Neural crest cell (in vitro differentiated cells): ENCODE results near the gene SLC15A2. TPM values are rescaled to one million over a fixed set of nuclear protein-coding genes. Genes with fewer than 3 reads are reported as not detected.

Source experiments
- DNase-seq: peaks from one replicate; pipeline ENCODE4 v3.0.0; 2021; ENCODE audit warnings: low read depth, mixed read lengths, low spot score
- H3K27ac Mint-ChIP-seq: one replicate; pipeline ENCODE4 v1.8.0; 2021; ENCODE audit warnings: mild to moderate bottlenecking, mixed read lengths; ENCODE audit not compliant: unreplicated experiment
- H3K27me3 Mint-ChIP-seq: 2 replicates; pipeline ENCODE4 v1.8.0; 2021; ENCODE audit warnings: low read depth, mild to moderate bottlenecking, mixed read lengths
- H3K36me3 Mint-ChIP-seq: 2 replicates; pipeline ENCODE4 v1.8.0; 2021; ENCODE audit warnings: low read depth, mild to moderate bottlenecking, mixed read lengths
- H3K4me1 Mint-ChIP-seq: 2 replicates; pipeline ENCODE4 v1.8.0; 2021; ENCODE audit warnings: mixed read lengths
- H3K4me3 Mint-ChIP-seq: one replicate; pipeline ENCODE4 v1.8.0; 2021; ENCODE audit warnings: mild to moderate bottlenecking, mixed read lengths
- H3K9me3 Mint-ChIP-seq: 2 replicates; pipeline ENCODE4 v1.8.0; 2021; ENCODE audit warnings: mixed read lengths
- total RNA-seq: library from RNA; stranded (reverse); gene quantifications from 2 replicates; pipeline ENCODE4 v1.2.1, GENCODE V29; 2021
- TF ChIP-seq, protein P1 (sequence below): fragments of 200-600 bp; sonication (generic); conservative IDR thresholded peaks from 2 replicates; pipeline ENCODE4 v1.5.0; 2021; ENCODE audit warnings: antibody characterized with exemption, mild to moderate bottlenecking

SLC15A2 gene
- total RNA-seq, 1 donor from 2014 or later, result 1.4 TPM

- TF ChIP-seq, protein P1, sequence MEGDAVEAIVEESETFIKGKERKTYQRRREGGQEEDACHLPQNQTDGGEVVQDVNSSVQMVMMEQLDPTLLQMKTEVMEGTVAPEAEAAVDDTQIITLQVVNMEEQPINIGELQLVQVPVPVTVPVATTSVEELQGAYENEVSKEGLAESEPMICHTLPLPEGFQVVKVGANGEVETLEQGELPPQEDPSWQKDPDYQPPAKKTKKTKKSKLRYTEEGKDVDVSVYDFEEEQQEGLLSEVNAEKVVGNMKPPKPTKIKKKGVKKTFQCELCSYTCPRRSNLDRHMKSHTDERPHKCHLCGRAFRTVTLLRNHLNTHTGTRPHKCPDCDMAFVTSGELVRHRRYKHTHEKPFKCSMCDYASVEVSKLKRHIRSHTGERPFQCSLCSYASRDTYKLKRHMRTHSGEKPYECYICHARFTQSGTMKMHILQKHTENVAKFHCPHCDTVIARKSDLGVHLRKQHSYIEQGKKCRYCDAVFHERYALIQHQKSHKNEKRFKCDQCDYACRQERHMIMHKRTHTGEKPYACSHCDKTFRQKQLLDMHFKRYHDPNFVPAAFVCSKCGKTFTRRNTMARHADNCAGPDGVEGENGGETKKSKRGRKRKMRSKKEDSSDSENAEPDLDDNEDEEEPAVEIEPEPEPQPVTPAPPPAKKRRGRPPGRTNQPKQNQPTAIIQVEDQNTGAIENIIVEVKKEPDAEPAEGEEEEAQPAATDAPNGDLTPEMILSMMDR, result no peak
- Mint-ChIP-seq H3K9me3 (peaks cover 2% of the 10 kb centered on the region), H3K4me1 (peaks cover 4% of the 10 kb centered on the region), H3K27ac (no peak overlapping the region), H3K36me3 (peaks cover 4% of the 10 kb centered on the region), H3K27me3 (no peaks in the 10 kb centered on the region), H3K4me3 (no peak overlapping the region)
- DNase-seq, result no peak
These were observed 19.2 kb downstream of the SLC15A2 start for GRCh38 chr3:121913305-121913990.

- no peak overlapping the region for H3K27ac Mint-ChIP-seq
- peaks cover 2% of the 10 kb centered on the region for H3K36me3 Mint-ChIP-seq
- TF ChIP-seq, protein P1, result no peak
- no peak overlapping the region for H3K4me3 Mint-ChIP-seq
- peaks cover 4% of the 10 kb centered on the region for H3K4me1 Mint-ChIP-seq
- no peak for DNase-seq
- H3K27me3 Mint-ChIP-seq, result no peaks in the 10 kb centered on the region
- H3K9me3 Mint-ChIP-seq, result no peaks in the 10 kb centered on the region
These were observed 20.1 kb downstream of the SLC15A2 start for GRCh38 chr3:121914081-121914998.

GRCh38 chr3:121916189-121916588 lies 22.0 kb downstream of the SLC15A2 start:
- Mint-ChIP-seq H3K9me3 (no peaks in the 10 kb centered on the region), H3K27ac (no peak overlapping the region), H3K36me3 (no peaks in the 10 kb centered on the region), H3K4me1 (peaks cover 4% of the 10 kb centered on the region), H3K27me3 (no peaks in the 10 kb centered on the region), H3K4me3 (no peak overlapping the region)
- no peak for DNase-seq
- TF ChIP-seq, protein P1, result no peak

DNA sequence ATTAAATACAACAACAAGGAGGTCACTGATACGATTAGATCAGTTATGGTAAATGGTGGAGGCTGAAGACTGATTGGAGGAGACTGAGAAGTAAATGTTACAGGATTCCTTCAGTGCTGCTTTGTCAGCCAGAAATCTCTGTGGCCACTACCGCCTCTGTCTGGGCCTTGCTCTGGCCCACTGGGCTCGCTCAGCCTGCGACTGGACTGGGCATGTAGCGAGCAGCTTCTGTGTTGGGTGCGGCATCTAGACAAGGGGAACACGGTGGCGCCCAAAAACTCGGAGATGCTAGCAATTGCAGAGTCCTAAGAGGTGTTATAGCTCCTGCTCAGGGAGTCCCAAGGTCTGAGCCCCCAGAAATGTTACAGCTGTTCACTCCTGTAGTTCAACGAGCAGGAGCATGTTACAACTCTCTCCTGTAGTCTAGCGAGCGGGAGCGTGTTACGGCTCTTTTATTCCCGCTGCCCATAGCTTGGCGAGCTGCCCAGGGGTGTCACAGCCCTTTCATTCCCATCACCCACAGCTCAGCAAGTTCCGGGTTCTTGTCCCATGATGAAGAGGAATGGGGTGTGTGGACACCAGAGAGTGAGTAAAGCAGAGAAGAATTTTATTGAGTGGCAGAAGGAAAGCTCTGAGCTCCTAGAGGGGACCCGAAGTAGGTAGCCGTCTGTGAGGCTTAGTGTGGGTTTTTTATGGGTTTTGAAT lies 24.7 kb downstream of the SLC15A2 start:
- DNase-seq, result no peak
- no peaks in the 10 kb centered on the region for H3K36me3 Mint-ChIP-seq
- no peak overlapping the region for H3K4me3 Mint-ChIP-seq
- peaks cover 4% of the 10 kb centered on the region for H3K4me1 Mint-ChIP-seq
- no peak overlapping the region for H3K27ac Mint-ChIP-seq
- H3K9me3 Mint-ChIP-seq, result no peaks in the 10 kb centered on the region
- H3K27me3 Mint-ChIP-seq, result no peaks in the 10 kb centered on the region
- TF ChIP-seq, protein P1, result no peak

DNA sequence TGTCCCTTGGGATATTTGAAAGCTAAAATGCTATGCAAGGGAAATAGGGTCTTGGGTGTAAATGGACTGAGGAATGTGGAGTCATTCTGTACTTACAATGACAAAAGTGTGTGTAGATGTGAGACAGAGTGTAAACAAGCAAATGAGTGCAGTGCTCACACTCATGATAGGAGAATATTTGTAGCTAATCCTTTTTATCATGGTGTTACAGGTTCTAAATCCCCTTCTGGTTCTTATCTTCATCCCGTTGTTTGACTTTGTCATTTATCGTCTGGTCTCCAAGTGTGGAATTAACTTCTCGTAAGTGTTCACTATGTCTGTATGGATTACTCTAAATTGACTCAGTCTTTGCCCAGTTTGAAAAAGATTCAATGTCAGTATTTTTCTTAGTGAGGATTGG lies 30.5 kb downstream of the SLC15A2 start:
- peaks cover 4% of the 10 kb centered on the region for H3K9me3 Mint-ChIP-seq
- H3K36me3 Mint-ChIP-seq, result no peaks in the 10 kb centered on the region
- no peak for DNase-seq
- H3K4me1 Mint-ChIP-seq, result no peaks in the 10 kb centered on the region
- H3K27me3 Mint-ChIP-seq, result no peaks in the 10 kb centered on the region
- TF ChIP-seq, protein P1, result no peak
- H3K27ac Mint-ChIP-seq, result no peak overlapping the region
- no peak overlapping the region for H3K4me3 Mint-ChIP-seq
